H9 (cell line): ENCODE results near the gene SLC16A1. TPM values are rescaled to one million over a fixed set of nuclear protein-coding genes. Genes with fewer than 3 reads are reported as not detected.

ENCODE experiments used
- DNase-seq: peaks from one replicate; pipeline ENCODE4 v3.0.0-alpha.2; 2017
- H2AFZ ChIP-seq: one replicate; pipeline ENCODE4 v1.6.1; 2013; ENCODE audit warnings: mild to moderate bottlenecking, low read length, control low read depth, moderate library complexity
- H2AK5ac ChIP-seq: 2 replicates; pipeline ENCODE4 v1.6.1; 2013; ENCODE audit warnings: low read length, control low read depth, mixed read lengths; ENCODE audit not compliant: insufficient read length
- H2BK120ac ChIP-seq: one replicate; pipeline ENCODE4 v1.6.1; 2013; ENCODE audit warnings: low read depth, mild to moderate bottlenecking, low read length, control low read depth, inconsistent platforms; ENCODE audit not compliant: poor library complexity, severe bottlenecking
- H2BK12ac ChIP-seq: 2 replicates; pipeline ENCODE4 v1.6.1; 2013; ENCODE audit warnings: low read length, control low read depth, mixed read lengths, low read depth; ENCODE audit not compliant: insufficient read length
- H2BK15ac ChIP-seq: 2 replicates; pipeline ENCODE4 v1.6.1; 2013; ENCODE audit warnings: low read depth, low read length, control low read depth
- H2BK20ac ChIP-seq: one replicate; pipeline ENCODE4 v1.6.1; 2013; ENCODE audit warnings: low read depth, mild to moderate bottlenecking, low read length, control low read depth, inconsistent platforms; ENCODE audit not compliant: poor library complexity, severe bottlenecking
- H2BK5ac ChIP-seq: 2 replicates; pipeline ENCODE4 v1.6.1; 2013; ENCODE audit warnings: low read length, control low read depth, mixed read lengths; ENCODE audit not compliant: insufficient read length
- H3K14ac ChIP-seq: 2 replicates; pipeline ENCODE4 v1.6.1; 2013; ENCODE audit warnings: low read length, control low read depth; ENCODE audit not compliant: insufficient read depth
- H3K18ac ChIP-seq: 2 replicates; pipeline ENCODE4 v1.6.1; 2013; ENCODE audit warnings: low read depth, mild to moderate bottlenecking, mixed read lengths, low read length, control low read depth; ENCODE audit not compliant: insufficient read length
- H3K23ac ChIP-seq: 2 replicates; pipeline ENCODE4 v1.6.1; 2013; ENCODE audit warnings: low read length, control low read depth, mixed read lengths, low read depth; ENCODE audit not compliant: insufficient read length
- H3K23me2 ChIP-seq: 2 replicates; pipeline ENCODE4 v1.6.1; 2013; ENCODE audit warnings: low read depth, mild to moderate bottlenecking, mixed read lengths, low read length, control low read depth; ENCODE audit not compliant: insufficient read length, poor library complexity, severe bottlenecking
- H3K27ac ChIP-seq: 2 replicates; pipeline ENCODE4 v1.5.1; 2013; ENCODE audit warnings: low read length, control low read depth, mixed read lengths, low read depth; ENCODE audit not compliant: insufficient read length
- H3K27me3 ChIP-seq: 2 replicates; pipeline ENCODE4 v1.6.1; 2013; ENCODE audit warnings: low read length, control low read depth, inconsistent platforms; ENCODE audit not compliant: insufficient read depth
- H3K4ac ChIP-seq: 2 replicates; pipeline ENCODE4 v1.6.1; 2013; ENCODE audit warnings: low read depth, mild to moderate bottlenecking, control low read depth, inconsistent platforms, low read length, moderate library complexity
- H3K4me1 ChIP-seq: 2 replicates; pipeline ENCODE4 v1.6.1; 2013; ENCODE audit warnings: low read length, control low read depth, inconsistent platforms; ENCODE audit not compliant: insufficient read depth
- H3K4me2 ChIP-seq: 2 replicates; pipeline ENCODE4 v1.6.1; 2013; ENCODE audit warnings: low read length, control low read depth, mixed read lengths; ENCODE audit not compliant: insufficient read length, insufficient read depth
- H3K56ac ChIP-seq: 2 replicates; pipeline ENCODE4 v1.6.1; 2013; ENCODE audit warnings: low read depth, mild to moderate bottlenecking, mixed read lengths, low read length, control low read depth; ENCODE audit not compliant: insufficient read length
- H3K79me1 ChIP-seq: 2 replicates; pipeline ENCODE4 v1.6.1; 2013; ENCODE audit warnings: low read depth, mild to moderate bottlenecking, moderate library complexity, low read length, control low read depth, inconsistent platforms; ENCODE audit not compliant: insufficient read depth, poor library complexity, severe bottlenecking
- H3K79me2 ChIP-seq: 2 replicates; pipeline ENCODE4 v1.6.1; 2013; ENCODE audit warnings: low read length, control low read depth, inconsistent platforms; ENCODE audit not compliant: insufficient read depth
- H3K9ac ChIP-seq: 2 replicates; pipeline ENCODE4 v1.6.1; 2013; ENCODE audit warnings: low read length, control low read depth, mixed read lengths; ENCODE audit not compliant: insufficient read length; ENCODE audit errors: extremely low read depth
- H3K9me3 ChIP-seq: one replicate; pipeline ENCODE4 v1.6.1; 2013; ENCODE audit warnings: low read depth, low read length, inconsistent platforms; ENCODE audit not compliant: control insufficient read depth
- H3T11ph ChIP-seq: one replicate; pipeline ENCODE4 v1.6.1; 2013; ENCODE audit warnings: mild to moderate bottlenecking, low read length, control low read depth, inconsistent platforms
- H4K20me1 ChIP-seq: one replicate; pipeline ENCODE4 v1.6.1; 2013; ENCODE audit not compliant: control insufficient read depth, insufficient read length, insufficient read depth
- H4K5ac ChIP-seq: 2 replicates; pipeline ENCODE4 v1.6.1; 2013; ENCODE audit warnings: low read depth, mild to moderate bottlenecking, mixed read lengths, low read length, control low read depth; ENCODE audit not compliant: insufficient read length
- H4K8ac ChIP-seq: replicated peaks from 2 replicates; pipeline ENCODE4 v1.6.1; 2013; ENCODE audit warnings: low read length, control low read depth, mixed read lengths, low read depth; ENCODE audit not compliant: insufficient read length
- H4K91ac ChIP-seq: 2 replicates; pipeline ENCODE4 v1.6.1; 2013; ENCODE audit warnings: low read depth, mild to moderate bottlenecking, moderate library complexity, mixed read lengths, low read length, control low read depth; ENCODE audit not compliant: insufficient read length
- H3K27ac Mint-ChIP-seq, 3 experiments: 2 replicates in 2 of 3; 3 replicates in 1 of 3; pipeline ENCODE4 v1.8.0; 2020 to 2021; ENCODE audit warnings: mixed read lengths in 3 of 3, mild to moderate bottlenecking in 1 of 3, moderate library complexity in 1 of 3
- H3K27me3 Mint-ChIP-seq: 2 replicates; pipeline ENCODE4 v1.8.0; 2021; ENCODE audit warnings: low read depth, mild to moderate bottlenecking, moderate library complexity, mixed read lengths
- H3K36me3 Mint-ChIP-seq, 3 experiments: 2 replicates in 2 of 3; 3 replicates in 1 of 3; pipeline ENCODE4 v1.8.0; 2020 to 2021; ENCODE audit warnings: low read depth in 3 of 3, mixed read lengths in 3 of 3; ENCODE audit not compliant: insufficient read depth in 1 of 3
- H3K4me1 Mint-ChIP-seq, 2 experiments: 2 replicates each; pipeline ENCODE4 v1.8.0; 2020; ENCODE audit warnings: mixed read lengths in 2 of 2
- H3K4me3 Mint-ChIP-seq, 2 experiments: 2 replicates in 1 of 2; 3 replicates in 1 of 2; pipeline ENCODE4 v1.8.0; 2020 to 2021; ENCODE audit warnings: mild to moderate bottlenecking in 2 of 2, mixed read lengths in 2 of 2, moderate library complexity in 1 of 2
- H3K9me3 Mint-ChIP-seq, 2 experiments: 2 replicates in 1 of 2; 3 replicates in 1 of 2; pipeline ENCODE4 v1.8.0; 2020; ENCODE audit warnings: mild to moderate bottlenecking in 2 of 2, mixed read lengths in 2 of 2, moderate library complexity in 1 of 2
- WGBS: extraction: QIAGEN DNeasy Blood & Tissue Kit; methylation state at CpG from one replicate; pipeline ENCODE4 v1.1.7; 2013; ENCODE audit warnings: missing lambda C conversion rate, low lambda C conversion rate, mixed read lengths; ENCODE audit not compliant: insufficient read length; ENCODE audit errors: extremely low coverage; 5-methylcytosine and 5-hydroxymethylcytosine counted together
- total RNA-seq: library from RNA; stranded (reverse); gene quantifications from 2 replicates; pipeline ENCODE4 v1.2.1, GENCODE V29; 2021
- TF ChIP-seq, protein P1 (sequence below): fragments of 200-600 bp; sonication (generic); conservative IDR thresholded peaks from 3 replicates; pipeline ENCODE4 v1.8.0; 2021; ENCODE audit warnings: antibody characterized with exemption, mild to moderate bottlenecking

Gene SLC16A1
- total RNA-seq, 1 experiment from 2014 or later: 381 TPM

DNA sequence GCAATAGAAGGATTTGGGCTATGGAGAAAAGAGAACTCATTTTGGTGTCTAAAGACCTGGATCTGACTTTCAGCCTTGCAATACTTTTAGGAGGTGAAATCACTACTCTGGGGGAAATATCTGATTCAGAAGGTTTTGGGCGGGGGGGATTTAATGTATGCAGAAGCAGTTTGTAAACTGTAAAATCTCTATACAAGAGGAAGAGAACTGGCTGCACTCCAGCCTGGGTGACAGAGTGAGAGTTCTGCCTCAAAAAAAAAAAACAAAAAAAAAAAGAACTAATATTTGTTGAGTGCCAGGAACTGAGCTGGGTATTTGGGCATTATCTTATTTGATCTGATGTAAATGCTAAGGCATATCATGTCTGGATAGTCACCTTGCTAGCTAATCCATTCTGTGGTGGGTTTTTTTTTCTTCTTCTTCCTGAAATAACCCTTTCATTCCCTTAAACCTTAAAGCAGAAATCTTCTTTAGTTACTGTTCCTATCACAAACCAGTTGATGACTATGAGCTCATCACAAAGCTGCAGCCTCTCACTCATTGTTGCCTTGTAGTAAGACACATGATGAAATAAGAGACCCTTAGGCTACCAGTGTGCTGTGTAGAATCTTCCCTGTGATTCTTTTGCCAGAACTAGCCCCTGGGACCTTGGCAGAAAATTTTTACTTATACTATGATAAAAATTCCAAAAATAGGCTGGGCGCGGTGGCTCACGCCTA is 35.6 kb upstream of the SLC16A1 start:
- H2BK15ac ChIP-seq: no peak overlapping the region
- no peaks in the 10 kb centered on the region for H3K79me2 ChIP-seq
- no peak overlapping the region for H3K23ac ChIP-seq
- no peak overlapping the region for H3K9ac ChIP-seq
- DNase-seq: no peak
- H3K27ac ChIP-seq: no peak overlapping the region
- H4K91ac ChIP-seq: no peak overlapping the region
- H2BK20ac ChIP-seq: no peak overlapping the region
- H4K8ac ChIP-seq: no peak overlapping the region
- no peak overlapping the region for H3K4me3 Mint-ChIP-seq
- H3K27me3 ChIP-seq: no peaks in the 10 kb centered on the region
- no peaks in the 10 kb centered on the region for H3K27me3 Mint-ChIP-seq
- H3K14ac ChIP-seq: no peak overlapping the region
- H3K9me3 Mint-ChIP-seq: no peaks in the 10 kb centered on the region
- H2AFZ ChIP-seq: no peak overlapping the region
- no peak overlapping the region for H4K5ac ChIP-seq
- no peak overlapping the region for H3K4ac ChIP-seq
- H3K18ac ChIP-seq: no peak overlapping the region
- H3K56ac ChIP-seq: no peak overlapping the region
- no peak overlapping the region for H3K4me2 ChIP-seq
- H2BK120ac ChIP-seq: no peak overlapping the region
- H3T11ph ChIP-seq: no peak overlapping the region
- H3K23me2 ChIP-seq: no peaks in the 10 kb centered on the region
- H3K79me1 ChIP-seq: no peaks in the 10 kb centered on the region
- WGBS: no CpG with 5 or more reads among the region's 4 CpGs
- H2BK5ac ChIP-seq: no peak overlapping the region
- H3K9me3 ChIP-seq: no peaks in the 10 kb centered on the region
- peaks cover 8 to 15% of the 10 kb centered on the region in 2 experiments for H3K4me1 Mint-ChIP-seq
- TF ChIP-seq, protein P1, sequence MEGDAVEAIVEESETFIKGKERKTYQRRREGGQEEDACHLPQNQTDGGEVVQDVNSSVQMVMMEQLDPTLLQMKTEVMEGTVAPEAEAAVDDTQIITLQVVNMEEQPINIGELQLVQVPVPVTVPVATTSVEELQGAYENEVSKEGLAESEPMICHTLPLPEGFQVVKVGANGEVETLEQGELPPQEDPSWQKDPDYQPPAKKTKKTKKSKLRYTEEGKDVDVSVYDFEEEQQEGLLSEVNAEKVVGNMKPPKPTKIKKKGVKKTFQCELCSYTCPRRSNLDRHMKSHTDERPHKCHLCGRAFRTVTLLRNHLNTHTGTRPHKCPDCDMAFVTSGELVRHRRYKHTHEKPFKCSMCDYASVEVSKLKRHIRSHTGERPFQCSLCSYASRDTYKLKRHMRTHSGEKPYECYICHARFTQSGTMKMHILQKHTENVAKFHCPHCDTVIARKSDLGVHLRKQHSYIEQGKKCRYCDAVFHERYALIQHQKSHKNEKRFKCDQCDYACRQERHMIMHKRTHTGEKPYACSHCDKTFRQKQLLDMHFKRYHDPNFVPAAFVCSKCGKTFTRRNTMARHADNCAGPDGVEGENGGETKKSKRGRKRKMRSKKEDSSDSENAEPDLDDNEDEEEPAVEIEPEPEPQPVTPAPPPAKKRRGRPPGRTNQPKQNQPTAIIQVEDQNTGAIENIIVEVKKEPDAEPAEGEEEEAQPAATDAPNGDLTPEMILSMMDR: no peak
- H3K4me1 ChIP-seq: peaks cover 4% of the 10 kb centered on the region; the same call in 1 of the 2 replicates
- peak overlapping the region in 1 of 3 experiments; percentile 73; a peak in 1 of 7 replicates for H3K27ac Mint-ChIP-seq
- no peaks in the 10 kb centered on the region for H3K36me3 Mint-ChIP-seq
- H2AK5ac ChIP-seq: no peak overlapping the region
- H2BK12ac ChIP-seq: no peak overlapping the region
- H4K20me1 ChIP-seq: no peaks in the 10 kb centered on the region
